GM21786 (cell line): ENCODE measurements around the gene ETS1.
A peak's percentile ranks its signal among the peaks of the same experiment; 100 is the strongest.

Experiments
- ATAC-seq: cut with Tn5 transposase; IDR thresholded peaks from one replicate; pipeline ENCODE4 v1.9.1; 2021; ENCODE audit not compliant: unreplicated experiment

Gene ETS1

DNA sequence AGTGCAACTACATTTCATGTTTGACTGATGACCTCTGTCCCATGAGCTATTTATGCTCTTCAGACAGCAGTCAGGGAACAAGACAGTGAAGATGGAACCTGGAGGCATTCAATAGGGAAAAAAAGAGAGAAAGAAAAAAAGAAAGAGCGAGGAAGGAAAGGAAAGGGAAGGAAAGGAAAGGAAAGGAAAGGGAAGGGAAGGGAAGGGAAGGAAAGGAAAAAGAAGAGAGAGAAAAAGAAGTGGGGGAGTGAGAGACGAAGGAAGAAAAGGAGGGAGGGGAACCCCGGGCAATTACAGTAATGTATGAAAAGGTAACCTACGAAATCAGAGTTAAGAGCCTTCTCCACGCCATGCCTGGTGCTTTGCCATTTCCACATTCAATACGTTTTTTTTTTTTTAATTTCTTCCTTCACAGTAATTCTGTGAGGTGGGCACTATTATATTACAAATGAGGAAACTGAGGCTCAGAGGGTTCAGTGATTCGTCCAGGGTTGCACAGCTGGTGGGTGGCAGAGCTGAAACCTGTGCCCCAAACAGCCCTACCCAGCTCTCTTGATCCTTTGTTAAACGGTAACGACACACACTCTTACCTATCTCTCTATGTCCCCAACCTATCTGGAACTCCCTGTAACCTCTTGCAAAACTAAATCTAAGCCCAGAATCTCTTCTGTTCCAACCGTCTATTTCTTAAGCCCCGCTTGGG, 39.3 kb downstream of the ETS1 start:
- no peak for ATAC-seq

DNA sequence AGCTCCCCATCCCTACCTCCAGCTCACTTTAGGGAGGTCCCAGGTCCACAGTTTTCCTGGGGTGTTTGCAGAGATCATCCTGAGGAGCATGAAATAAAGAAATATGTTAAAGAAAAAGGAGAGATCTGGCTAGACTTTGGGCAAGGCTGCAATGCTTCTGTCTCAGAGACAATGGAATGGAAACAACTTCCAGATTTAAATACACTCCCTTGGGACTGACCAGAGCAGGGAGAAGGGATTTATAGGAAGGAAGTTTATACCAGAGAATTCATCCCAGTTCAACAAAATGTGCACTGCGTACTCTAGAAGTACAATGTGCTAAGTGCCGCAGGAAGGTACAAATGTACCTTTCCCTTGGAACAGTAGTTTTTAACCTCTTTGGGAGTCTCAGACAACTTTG, 40.4 kb downstream of the ETS1 start:
- no peak for ATAC-seq

DNA sequence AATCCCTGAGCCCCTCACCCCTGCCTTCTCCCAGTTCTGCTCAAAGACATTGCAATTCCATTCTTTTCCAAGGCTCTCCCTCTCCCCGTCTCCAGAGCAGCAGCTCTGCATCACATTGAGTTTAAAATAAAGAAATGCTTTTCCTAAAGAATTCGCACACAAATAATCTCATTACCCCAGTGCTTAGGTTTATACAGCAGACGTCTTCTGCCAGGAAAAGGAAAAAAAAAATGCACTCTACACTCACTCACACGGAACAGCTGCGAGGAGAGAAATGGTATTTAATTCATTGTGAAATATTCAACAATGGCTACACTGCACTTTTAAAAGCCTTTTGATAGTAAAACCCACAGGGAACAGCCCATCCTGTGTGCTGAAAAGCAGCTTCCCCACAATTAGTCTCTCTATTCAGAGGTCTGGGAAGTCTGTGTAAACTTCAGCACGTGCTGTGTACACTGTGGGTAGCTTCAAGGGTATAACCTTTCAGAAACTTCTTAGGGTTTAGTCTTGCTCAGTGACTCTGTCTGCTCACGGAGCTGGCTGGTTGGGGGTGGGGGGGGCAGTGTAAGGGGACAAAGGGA, 42.8 kb downstream of the ETS1 start:
- ATAC-seq, result no peak

DNA sequence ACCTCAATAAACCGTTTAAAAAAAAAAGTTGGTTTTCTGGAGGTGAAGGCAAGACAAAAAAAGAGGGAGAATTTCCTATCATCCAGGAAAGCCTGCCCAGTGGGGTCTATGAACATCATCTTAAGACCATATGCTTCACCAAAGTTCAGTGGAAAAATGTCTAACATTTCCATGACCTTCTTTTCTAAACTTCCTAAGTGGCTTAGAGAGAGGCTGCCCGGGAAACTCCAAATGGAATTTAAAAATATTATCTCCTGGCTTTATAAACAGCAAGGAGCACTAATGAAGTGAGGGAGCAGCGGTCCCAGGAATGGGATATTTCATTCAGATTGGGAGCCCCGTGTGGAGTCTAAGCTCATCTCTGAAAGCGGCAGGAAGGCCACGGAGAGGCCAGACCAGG, 46.9 kb downstream of the ETS1 start:
- ATAC-seq, result no peak

DNA sequence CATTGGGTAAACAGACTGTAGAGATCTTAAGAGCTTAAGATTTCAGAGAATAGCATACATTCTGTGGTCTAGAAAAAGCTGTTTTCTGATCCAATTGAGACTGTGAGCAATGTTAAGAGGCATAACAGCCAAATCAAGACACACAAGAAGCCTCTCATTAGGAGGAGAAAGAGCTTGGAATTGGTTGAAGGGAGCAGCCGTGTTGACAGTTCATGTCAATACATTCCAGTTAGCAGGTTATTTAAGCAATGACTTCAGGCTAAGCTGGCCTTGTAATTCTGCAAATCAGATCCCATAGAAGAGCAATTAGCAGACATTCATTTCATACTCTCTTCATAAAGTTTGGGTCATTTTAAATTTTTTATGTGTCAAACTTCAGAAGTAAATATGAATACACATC, 50.9 kb downstream of the ETS1 start:
- no peak for ATAC-seq

DNA sequence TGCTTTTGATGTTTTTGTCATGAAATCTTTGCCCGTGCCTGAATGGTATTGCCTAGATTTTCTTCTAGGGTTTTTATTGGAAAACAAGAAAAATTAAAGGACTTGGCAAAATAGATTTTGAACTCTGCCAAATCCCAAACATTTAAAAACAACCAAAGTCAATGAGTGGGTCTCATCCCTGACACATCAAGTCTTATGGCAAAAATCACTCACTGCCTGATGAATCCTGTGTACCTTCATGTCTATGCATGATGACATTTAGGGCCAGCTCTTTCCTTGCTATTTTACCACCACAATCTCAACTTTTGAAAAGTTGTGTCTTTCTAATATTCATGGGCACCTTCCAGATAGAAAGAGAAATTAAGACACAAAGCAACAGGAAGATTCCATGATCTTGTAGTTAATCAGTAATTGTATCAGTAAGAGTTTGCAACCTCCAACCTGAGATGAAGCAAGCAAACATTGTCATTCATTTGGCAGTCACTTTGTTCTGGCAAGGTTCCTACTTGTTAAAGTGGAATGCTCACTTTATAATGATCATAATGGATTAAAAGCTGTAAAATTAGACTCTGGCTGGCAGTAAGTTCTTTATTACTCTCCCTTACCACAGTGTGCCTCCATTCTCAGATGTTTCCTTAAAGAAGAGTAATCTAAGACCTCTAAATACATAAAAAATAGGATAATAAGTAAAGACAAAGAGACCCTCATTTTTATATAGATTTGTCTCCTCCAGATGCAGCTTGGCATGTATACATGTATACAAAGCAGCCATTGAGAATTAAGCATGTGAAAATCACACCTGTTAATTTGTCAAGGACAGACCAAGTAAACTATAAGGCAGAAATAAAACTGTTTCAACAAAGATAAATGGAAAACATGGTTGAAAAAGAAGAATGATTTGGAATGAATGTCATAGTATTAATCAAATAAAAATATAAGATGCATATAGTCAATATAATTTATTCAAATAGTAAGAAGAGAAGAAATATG, 51.6 kb downstream of the ETS1 start:
- ATAC-seq, result no peak

DNA sequence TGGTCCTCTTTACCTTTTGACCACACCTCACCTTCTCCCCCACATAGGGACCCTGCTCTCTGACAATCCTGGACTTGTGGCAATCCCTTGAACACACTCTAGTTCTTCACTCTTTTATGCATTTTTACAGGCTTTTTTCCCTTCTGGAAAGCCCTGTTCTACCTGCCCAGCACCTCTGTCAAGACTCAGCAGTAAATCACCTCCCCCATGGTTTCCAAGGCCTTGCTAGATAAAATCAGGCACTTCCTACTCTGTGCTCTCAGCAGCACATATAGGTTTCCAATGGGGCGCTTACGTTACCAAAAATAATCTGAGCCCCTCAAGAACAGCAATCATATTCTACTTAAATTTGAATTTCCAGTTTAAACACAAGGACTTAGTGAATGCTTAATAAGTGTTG, 53.9 kb downstream of the ETS1 start:
- no peak for ATAC-seq

DNA sequence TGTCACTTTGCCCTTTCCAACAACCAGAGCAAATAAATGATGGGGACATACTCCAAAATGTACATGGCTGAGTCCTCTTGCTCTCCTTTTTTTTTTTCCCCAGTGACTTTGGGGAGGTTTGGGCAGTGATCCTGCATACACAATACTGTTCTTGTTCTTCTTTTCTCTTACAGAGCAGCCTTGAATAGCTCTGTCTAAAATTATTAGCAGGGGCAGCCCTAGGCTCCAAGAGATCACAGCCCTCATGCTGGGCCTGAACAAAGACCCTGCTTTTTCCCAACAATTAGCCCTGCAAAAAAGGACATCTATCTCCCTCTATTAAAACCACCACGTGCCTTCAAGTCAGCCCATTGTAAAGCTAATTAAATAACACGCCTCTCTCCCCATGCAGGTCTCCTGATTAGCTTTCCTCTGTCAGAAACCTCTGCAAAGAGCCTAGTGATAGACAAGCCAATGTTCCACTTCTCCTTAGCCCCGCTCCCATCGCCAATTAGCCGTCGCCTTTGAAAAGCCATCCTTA, 54.7 kb downstream of the ETS1 start:
- ATAC-seq, result no peak

DNA sequence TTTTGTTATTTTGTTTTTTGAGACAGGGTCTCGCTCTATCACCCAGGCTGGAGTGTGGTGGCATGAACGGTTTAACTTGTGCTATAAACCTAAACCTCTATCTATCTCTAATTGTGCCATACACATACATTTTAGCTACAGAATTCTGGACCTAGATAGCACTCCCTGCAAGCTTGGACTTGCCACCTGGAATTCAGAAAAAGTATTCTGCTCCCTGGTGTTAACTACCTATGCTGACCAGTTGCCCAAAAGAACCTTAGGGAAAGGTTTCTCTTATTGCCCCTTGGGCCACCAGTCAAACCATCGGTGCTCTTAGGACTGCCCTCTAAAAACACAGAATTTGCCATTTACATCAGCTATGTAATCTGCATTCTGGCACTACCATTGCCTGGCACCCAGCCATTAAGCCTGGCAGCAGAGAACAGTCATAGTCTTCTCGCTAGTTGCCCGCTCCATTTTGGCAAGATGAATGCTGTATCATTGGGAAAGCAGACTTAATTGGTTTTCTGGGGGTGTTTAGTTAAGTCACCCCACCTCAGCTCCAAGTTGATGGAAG, 55.3 kb downstream of the ETS1 start:
- no peak for ATAC-seq

DNA sequence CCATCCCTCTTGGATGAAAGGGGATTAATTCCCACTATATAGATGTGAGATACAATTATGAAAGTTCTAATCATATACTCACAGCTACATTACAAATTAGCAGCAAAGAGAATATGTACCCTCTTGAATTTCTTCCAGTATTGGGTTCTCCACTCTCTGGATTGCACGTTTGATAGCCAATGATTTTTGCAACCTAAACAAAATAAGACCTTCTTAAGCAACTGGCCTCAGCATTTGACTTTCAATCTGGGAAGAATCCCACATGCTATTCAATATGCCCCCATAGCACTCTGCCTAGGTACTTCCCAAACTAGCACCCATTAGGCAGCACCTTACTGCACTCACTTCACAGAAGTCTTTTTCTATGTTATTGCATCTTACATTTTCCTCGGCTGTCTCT, 55.8 kb downstream of the ETS1 start:
- no peak for ATAC-seq

DNA sequence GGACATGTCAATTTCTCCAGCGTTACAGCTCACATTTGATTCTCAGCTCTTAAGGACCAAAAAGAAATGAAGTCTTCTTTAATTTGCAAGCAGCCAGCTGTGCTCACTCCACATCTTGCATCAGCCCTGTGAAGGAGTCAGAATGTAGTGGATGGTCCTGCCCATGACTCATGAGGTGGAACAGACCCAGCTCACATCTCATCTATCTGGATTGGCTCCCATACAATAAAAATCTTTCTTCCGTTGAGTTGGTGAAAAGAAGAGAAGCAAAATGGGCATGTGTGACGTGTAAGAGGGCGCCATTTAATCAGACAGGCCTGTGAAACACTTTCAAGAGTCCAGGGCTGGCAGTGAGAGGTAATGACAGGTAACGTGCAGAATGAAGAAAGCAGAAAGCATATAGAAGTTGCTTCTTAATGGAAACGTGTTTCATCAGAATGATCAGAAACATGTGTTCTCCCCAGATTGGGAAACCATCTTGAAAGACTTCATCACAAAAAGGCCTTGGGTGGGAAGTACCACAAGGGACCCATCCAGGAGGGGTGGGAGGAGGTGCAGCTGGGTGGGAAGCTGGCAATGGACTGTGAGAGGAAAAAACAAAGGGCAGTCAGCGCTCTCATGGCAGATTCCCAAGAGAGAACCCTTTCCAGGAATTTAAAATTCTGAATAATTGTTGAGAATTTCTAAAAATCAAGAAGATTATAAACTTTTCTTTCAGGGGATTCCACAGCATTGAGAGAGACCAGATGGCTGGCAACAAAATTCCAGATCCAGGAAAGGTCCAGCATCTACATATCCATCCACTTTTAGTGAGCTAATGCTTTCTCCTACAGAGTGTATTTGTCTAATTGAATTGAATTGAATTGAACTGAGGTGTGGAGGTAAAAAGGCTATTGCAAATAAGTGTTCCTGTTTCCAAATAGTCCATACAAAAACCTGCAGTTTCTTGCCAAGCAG, 57.0 kb downstream of the ETS1 start:
- ATAC-seq, result no peak

DNA sequence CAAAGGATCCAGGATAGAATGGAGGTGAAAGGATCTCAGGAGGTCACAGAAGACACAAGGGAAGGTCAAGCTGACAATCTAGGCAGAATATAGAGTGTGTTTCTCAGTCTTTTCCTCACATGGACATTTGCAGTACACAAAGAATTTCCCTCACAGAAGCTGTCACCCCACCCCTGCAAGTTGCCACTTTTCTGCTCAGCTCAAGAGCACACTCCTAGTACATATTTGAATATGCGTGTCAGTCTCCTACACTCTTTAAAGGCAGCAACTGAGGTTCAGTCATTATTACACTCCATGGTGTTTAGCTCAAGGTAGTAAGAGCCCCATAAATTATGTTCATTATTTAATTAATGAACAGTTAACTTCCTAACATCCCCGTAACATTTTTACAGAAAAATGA, 59.1 kb downstream of the ETS1 start:
- ATAC-seq, result no peak

DNA sequence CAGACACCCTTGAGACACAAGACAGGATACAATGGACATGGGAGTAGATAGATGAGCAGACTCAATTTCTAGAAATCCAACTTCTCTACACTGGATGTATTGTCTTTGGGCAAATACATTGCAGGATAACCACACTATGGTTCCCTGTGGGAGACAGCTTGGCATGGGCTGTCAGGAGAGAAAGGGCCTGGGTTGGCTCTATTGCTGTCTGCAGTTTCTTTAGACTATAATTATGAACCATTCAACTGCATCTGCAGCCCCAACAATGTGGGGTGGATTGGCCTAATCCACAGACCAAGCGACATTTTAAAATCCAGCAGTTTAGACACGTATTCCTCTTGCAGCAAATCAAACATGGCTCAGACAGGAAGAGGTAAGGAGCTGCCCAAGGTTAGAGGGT, 60.3 kb downstream of the ETS1 start:
- no peak for ATAC-seq

DNA sequence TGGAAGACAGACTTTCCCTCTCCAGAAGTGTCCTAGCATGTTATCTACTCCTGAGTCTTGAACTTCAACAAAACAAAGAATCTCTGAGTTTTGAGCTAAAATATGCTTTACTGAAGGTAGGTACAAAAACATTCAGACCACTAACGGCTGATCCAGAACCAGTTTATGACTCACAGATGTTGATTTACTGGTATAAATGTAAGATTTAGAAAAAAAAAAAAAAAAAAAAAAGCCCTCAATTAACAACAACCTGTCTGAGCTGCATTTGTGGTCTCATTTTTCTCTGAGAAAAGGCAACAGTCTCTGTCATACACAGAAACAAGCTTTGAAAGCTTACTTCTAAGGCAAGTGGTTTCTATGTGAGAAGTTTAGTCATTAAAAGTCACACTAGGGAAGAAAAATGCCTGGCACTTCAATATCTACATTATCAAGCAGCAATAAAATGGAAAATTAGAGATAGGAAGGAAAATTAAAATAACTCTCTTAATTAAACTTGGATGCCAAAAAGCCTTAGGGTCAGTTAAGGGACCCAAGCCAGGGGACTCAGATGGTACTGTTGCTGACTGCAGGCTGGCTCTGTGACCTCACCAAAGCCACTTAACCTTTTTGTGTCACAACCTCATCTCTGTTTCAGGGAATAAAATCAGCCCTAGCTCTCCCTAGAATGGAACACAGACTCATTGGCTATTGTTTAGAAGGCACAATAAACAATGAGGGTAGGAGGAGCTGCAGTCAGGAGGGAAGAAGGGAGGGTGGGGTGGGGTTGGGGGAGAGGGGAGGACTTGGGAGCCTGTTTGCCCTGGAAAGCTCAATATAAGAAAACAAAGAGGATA, 61.7 kb downstream of the ETS1 start:
- ATAC-seq, result no peak

DNA sequence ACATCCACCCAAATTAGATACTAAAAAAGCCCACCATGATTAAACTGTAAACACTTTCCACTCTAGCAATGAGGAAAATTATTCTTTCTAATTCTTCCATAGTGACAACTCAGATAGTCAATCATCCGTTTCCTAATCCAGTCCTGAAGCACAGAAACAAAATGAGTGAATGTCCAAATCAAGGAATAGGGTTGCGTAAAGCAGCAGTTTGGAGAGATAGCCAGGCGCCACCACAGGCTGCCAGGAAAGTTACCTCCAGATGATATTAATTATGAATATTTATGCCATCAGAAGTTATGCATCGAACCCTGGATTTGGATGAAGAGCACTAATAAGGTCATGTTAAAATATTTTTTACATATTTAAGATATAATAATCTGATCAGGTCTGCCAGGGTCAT, 63.2 kb downstream of the ETS1 start:
- ATAC-seq, result no peak

DNA sequence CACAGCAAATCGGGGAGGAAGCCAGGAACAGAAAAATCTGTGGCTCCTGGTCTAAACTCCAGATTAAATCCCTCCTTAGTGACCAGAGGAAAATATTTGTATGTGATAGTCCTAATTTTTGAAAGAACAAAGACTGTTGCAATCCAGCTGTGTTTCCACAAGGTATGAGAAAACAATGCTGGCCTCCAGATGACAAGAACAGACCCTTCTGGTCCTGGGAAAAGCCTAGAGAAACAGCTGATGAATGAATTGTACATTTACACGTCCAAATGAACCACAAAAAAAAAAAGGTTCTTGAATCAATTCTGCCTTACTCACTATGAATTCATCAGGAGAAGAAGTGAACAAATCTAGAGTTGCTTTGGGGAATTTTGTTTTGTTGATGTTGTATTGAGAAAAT, 63.7 kb downstream of the ETS1 start:
- no peak for ATAC-seq

DNA sequence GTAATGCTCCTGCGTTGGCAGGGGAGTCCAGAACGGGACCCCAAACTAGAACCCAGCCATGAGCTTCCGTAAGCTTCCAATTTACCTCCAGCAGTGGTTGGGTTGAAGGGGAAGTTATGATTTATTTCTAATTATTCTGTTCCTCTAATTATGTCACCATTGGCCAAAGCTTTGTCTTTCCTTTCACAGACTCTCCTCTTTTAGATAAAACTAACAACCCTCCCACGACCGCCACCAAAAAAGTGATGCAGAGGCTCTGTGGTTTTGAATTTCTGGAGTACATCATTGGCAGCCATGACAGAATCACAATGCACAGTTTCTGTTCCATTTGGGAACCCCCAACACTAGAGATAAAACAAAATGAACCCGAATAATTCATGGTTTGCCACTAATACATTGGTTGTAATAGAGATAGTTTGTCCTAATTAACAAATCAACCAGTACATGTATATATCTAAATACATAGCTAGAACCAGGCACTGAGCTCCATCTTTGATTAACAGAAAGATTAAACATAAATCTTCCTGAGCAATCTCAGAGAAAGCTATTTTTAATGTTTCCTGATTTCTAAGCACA, 64.3 kb downstream of the ETS1 start:
- ATAC-seq, result no peak

DNA sequence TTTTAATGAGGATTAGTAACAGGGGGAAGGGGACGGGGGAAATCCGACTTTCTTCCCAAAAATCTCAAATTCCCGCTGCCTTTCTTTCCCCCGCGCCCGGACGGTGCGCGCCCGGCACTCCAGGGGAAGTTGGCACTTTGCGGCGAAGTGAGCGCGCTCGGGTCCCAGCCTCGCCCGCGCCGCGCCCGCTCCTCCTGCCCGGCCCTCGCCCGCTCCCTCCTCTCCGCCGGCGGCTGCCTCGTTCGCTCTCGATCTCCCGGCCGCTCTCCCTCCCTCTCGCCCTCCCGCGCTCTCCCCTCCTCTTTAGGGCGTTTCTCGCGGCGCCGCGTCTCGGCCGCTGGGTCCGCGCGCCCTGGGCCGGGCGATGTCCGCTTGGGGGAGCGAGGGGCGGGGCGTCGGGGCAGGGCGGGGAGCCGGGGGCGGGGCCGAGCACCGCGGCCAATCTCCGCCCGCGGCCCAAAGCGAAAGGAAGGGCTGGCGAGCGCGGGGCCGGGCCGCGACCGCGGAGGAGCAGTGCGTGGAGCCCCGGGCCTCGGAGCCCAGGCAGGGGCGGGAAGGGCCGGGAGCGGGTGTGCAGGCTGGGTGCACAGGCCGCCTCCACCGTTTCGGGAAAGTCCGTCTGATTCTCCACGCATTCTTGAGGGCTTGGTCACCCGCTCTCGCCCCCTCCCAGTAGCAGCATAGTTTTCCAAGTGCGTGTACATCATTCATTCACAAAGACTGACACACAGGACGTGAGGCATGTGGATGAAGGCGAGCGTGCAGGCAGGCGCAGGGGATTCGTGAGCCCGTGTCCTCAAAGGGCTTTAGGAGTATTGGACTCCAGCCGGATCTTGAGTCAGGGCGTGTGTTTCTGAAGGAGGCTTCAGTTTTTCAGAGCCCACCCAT, 65.1 kb downstream of the ETS1 start:
- ATAC-seq, result peak; percentile 69
